Glomerular endothelial cell (primary cell): ENCODE measurements around the gene ELL. TPM values are rescaled to one million over a fixed set of nuclear protein-coding genes. Genes with fewer than 3 reads are reported as not detected.

Experiments used
- DNase-seq: peaks from one replicate; pipeline ENCODE4 v3.0.0-alpha.2; 2011; ENCODE audit warnings: low read depth, low spot score; ENCODE audit errors: extremely low read depth
- total RNA-seq: library from RNA; depleted of rRNA; stranded (reverse); fragments of >200 nt; gene quantifications from 2 replicates; pipeline ENCODE4 v1.2.3, GENCODE V29; 2015

The ELL gene
- total RNA-seq, 1 donor from 2014 or later, result 18.3 TPM

DNA sequence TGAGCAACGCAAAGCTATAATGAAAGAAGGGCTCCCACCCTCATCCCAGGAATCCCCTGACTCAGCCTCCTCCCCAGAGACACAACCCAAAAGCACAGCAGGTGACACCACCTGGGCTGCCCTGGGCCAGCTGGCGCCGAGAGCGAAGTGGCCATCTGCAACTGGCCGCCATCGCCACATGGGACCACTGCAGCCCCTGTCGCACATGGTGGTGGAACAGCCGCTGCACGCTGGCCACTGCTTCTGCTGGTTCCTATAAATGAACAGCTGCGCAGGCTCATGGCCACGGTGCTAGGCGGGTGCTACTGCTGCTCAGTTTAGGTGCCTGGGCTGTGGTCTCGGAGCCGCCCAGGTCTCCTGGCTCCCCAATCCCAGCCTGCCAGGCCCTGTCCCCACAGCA is 72.3 kb downstream of the ELL start:
- no peak for DNase-seq

GRCh38 chr19:18446811-18447359 is 75.0 kb downstream of the ELL start:
- DNase-seq, result no peak

DNA sequence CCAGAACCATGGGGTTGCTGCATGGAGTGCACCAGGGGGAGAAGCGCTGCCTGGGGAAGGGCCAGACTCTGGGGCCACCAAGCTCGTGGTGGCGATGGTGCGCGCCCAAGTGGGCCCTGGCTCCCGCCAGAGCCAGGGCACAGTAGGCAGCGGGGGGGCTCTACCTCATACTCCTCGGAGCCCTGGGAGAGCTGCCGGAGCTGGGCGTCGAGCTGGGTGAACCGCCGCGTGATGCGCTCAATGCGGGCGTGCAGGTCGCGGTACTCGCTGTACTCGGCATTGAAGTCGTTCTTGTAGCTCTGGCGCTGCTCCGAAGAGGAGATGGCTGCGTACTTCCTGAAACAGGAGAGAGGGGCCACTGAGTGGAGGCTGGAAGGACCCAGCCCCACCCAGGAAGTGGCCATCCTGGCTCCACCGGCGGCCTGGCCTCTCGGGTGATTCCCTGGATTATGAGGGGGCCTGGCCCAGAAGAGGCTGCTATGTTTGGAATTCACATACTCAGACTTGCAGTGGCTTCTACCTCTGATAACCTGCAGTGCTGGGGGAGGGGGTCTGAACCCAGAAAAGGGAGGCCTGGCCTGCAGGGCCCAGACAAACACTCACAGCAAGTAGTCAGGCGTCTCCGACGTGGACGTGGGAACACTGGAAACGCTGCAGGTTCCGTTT is 75.6 kb downstream of the ELL start:
- DNase-seq, result no peak

GRCh38 chr19:18445262-18445948 is 76.5 kb downstream of the ELL start:
- DNase-seq, result no peak

DNA sequence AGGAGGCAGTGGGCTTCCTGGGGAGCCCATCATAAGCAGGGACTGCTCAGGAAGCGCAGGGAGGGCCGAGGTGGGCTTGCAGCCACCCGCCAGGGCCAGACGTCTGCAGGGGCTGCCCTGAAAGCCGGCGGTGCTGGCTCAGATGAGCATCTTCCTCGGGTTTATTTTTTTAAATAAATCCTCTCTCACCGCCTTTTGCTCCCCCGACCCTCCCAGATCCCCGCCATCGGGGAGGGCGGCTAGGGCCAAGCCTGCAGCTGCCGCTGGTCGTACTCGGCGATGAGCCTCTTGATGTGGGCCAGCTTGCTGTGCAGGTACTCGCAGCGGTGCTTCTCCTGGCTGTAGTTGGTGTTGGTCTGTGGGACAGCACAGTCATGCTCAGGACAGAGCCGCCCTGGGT is 77.4 kb downstream of the ELL start:
- no peak for DNase-seq

DNA sequence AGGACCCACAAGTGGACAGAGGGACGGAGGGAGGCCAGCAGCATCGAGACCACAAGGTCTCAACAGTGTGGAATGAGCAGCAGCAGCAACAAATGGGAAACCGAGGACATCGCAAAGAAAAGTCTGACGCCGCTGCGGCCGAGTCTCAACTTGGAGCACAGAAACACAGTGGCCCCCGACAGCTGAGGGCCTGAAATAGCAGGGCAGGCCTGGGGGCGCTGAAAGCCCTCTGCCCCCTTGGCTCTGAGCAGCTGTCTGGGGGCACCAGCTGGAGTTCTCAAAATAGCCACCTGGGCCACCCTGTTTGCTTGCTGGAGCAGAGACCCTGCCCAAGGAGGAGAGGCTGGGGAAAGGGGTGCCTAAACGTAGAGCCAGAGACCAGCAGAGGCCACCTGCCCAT is 78.0 kb downstream of the ELL start:
- DNase-seq, result no peak

- DNase-seq, result no peak
Measured at GRCh38 chr19:18443406-18443805, 78.5 kb downstream of the ELL start.

DNA sequence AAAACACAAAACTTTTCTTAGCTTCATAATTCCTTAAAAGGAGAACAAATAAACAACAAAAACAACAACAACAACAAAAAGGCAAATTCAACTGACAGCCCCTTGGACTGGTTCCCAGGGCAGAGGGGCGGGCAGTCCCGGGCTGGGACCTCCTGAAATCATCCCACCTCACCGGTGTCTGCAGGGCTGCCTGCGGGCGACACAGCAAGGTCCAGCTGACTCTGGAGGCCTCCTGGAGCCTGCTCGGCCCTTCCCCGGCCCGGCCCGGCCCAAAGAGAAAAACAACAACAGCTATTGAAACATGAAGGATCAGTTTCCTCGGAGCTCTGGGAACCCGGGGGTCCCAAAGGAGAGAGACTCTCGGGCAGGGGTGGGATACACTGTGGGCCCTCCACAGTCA is 78.9 kb downstream of the ELL start:
- DNase-seq, result no peak

DNA sequence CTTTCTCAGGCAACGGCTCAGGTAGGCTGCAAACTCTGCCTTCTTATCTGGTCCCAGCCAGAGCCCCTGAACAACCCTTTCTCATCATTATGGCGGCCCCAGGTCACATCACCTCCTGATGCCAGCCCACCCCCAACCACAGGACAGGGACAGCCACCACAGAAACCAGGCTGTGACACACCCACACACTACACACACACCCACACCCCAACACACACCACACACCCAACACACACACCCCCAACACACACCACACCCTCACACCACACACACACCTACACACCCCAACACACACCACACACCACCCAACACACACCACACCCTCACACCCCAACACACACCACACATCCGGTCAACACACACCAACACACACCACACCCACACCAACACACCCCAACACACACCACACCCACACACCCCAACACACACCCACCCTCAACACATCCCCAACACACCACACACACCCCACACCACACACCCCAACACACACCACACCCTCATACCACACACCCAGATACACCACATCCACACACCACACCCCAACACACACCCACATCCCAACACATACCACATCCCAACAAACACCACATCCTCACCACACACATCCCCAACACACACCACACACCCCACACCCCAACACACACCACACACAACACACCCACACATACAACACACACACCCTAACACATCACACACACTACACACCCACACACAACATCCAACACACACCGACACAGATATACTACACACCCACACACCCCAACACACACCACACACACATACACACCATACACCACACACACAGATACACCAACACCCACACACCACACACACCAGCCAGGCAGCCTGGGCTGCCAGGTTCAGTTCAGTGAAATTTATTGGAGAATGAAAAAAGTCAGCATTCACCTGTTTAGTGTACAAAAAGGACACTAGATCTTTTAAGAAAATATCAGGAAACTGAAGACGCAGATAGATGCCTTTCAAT is 79.8 kb downstream of the ELL start:
- DNase-seq, result no peak

GRCh38 chr19:18440936-18441803 is 80.7 kb downstream of the ELL start:
- DNase-seq, result no peak

DNA sequence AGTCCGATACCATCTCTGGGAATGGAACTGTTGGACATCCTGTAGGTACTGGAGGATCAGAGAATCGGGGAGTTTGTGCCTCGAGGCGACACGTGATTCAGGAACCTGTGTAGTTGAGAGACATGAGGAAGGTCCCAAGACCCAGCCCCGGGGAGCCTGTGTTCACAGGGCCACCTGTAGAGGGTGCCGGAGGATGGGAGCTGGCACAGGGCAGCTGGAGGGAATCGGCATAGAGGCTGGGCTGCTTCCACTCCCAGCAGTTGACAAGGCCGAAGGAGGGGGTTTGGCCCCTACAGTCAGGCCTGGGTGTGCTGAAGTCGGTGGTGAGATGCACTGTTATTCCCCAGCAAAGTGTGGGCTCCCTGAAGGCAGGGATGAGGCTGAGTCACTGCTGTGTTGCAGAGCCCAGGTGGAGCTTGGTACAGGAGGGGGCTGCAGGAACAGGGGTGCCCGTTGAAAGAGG is 81.4 kb downstream of the ELL start:
- DNase-seq, result no peak

DNA sequence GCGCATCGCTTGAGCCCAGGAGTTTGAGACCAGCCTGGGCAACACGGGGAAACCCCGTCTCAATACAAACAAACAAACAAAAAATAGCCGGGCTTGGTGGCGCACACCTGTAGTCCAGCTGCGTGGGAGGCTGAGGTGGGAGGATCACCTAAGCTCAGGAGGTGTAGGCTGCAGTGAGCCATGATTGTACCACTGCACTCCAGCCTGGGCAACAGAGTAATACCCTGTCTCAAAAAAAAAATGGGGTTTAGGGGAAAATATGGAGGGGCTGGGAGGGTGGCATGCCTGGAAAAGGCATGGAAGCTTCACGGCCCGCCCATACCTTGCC is 82.0 kb downstream of the ELL start:
- no peak for DNase-seq

GRCh38 chr19:18439025-18439909 is 82.6 kb downstream of the ELL start:
- DNase-seq, result no peak

DNA sequence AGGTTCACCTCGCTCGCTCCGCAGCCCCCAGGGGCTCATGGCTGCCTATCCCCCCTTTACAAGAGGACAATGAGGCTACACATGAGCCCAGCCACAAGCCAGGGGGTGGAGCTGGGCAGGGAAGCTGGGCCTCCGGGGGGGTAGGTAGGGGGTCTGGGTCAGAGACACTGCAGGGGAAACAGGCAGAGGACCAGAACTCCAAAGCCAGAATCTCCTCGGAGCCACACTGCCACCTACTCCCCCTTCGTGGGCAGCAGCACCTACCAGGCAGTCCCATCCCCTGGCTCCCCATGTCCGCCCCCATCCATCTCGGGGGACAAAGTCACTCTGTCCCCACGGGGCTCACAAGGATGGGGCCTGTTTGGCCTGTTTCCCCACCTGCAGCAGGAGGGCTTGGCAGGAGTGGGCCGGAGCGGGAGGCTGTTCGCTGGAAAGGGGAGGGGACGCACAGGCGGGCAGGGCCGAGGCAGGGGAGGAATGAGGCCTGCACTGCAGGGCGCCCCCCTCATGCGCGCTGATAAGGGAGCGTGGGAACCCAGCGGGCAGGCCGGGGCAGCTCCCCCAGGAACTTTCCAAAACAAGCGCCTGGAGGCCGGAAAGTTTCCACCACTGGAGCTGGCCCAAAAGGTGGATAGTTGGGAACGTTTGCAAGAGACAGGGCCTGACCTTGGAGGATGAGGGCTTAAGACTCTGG is 83.4 kb downstream of the ELL start:
- no peak for DNase-seq

DNA sequence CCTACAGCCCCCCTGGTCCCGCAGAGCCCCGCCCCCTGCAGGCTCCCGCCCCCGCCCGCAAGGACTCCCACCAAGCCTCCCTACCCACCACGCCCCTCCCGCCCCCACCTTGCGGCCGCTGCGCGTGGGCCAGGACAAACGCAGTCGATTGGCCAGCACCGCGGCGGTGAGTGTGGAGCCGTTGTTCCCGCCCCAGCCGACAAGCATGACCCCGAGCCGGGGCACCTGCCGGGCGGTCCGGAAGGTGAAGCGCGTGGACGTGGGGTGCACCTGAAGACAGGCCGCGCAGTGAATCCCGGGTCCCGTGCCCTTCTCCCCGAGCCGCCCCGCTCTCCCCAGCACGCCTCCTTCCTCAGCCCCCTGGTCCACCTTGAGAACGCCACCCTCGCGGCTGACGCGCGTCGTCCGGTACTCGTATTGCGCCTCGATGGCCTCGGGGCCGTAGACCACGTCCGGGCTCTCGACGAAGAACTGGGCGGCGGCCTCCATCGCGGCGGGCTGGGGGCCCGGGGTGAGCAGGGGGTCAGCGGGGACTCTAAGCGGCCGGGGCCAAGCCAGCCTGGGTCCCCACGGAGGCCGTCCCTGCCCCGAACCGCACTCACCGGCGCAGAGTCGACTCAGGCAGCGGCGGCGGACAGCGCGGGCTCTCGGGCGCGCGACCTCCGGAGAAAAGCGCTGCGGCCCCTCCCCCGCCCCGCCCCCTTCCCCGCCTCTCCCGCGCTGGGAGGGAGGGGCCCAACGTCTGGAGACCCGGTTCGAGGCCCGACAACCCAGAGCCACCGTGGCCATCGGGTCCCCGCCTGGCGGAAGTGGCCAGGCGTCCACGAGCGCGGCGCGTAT is 84.2 kb downstream of the ELL start, which contains the start of gene ISYNA1:
Gene ISYNA1 (minus strand): TSS at position 643 of the 840 bp plus-strand sequence. CDS start 154 bp downstream, at position 489.
- no peak for DNase-seq

DNA sequence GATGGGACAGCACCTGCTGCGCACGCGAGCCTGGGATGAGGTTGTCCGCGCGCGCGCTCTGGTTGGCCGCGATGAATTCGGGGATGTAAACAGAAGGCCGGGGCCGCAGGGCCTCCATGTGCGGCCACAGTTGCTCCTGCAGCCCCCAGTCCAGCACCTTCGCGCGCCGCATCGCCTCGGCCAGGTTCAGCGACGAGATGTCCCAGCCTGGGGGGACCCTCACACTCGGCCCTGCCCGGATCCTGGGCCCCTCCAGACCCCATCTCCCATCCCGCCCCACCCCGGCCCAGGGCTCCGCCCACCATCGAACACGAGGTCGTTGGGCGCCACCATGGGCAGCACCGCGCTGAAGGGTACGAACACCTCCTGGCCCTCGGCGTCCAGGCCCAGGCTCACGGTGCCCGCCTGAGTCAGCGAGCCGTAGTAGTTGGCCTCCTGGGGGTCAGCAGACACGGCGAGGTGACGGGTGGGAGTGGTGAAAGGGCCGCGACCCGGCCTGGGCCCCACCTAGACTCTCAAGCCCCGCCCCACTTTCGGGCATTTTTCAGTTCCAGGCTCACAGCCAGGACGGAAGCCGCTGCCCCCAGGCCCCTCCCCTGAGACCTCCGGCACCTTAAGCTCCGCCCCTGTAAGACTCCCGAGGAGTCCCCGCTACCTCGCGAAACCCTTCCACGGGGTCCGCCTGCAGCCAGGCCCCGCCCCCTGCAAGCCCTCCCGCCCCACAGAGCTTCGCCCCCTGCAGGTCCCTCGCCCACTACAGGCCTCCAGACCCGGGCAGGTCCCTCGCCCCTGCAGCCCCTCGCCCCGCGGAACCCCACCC is 85.0 kb downstream of the ELL start:
- no peak for DNase-seq
